B cell (primary cell): ENCODE data around the gene PTPRT. TPM values are rescaled to one million over a fixed set of nuclear protein-coding genes. Genes with fewer than 3 reads are reported as not detected.

ENCODE experiments used
- ATAC-seq: fragments of 200-7000 bp; cut with Tn5 transposase; one replicate; pipeline ENCODE4 v1.10.0; 2021; ENCODE audit warnings: low read depth, mild to moderate bottlenecking, moderate number of reproducible peaks, moderate library complexity
- CTCF ChIA-PET: fragments of 350-600 bp; sonication (Branson Sonifier 250); formaldehyde crosslinking; loops from one replicate; lab custom pipeline; 2021; ENCODE audit warnings: antibody characterized with exemption, inconsistent platforms; lab: Charles Lee
- POLR2A ChIA-PET: fragments of 350-600 bp; sonication (Branson Sonifier 250); formaldehyde crosslinking; loops from one replicate; lab custom pipeline; 2021; ENCODE audit warnings: antibody characterized with exemption; lab: Charles Lee
- DNase-seq: peaks from one replicate; pipeline ENCODE4 v3.0.0; 2013
- H2AFZ ChIP-seq: 2 replicates; pipeline ENCODE4 v1.6.1; 2012; ENCODE audit warnings: mild to moderate bottlenecking, low read depth, low read length; ENCODE audit not compliant: insufficient read depth, poor library complexity, severe bottlenecking
- H3K27ac ChIP-seq, 2 donors: 1 replicate in 1 of 2; 2 replicates in 1 of 2; pipeline ENCODE4 v1.5.1; 2012 to 2013; ENCODE audit warnings: low read length in 2 of 2, mild to moderate bottlenecking in 2 of 2, moderate library complexity in 1 of 2
- H3K27me3 ChIP-seq, 4 experiments: fragments of 200-600 bp in 1 of 4; sonication (generic) in 1 of 4; replicated peaks in 1 of 4; 1 replicate in 2 of 4; 2 replicates in 2 of 4; pipeline versions ENCODE4 v1.6.1 to v1.7.0; 2013 to 2016; ENCODE audit warnings: low read length in 3 of 4, mild to moderate bottlenecking in 2 of 4, mixed read lengths in 1 of 4, moderate library complexity in 1 of 4; ENCODE audit not compliant: insufficient read depth in 4 of 4, control insufficient read depth in 3 of 4; ENCODE audit errors: control extremely low read depth in 1 of 4
- H3K36me3 ChIP-seq, 2 experiments: replicated peaks in 1 of 2; 1 replicate in 1 of 2; 2 replicates in 1 of 2; pipeline versions ENCODE4 v1.6.1 to v1.7.1; 2013; ENCODE audit warnings: low read length in 1 of 2; ENCODE audit not compliant: insufficient read depth in 2 of 2, control insufficient read depth in 1 of 2; ENCODE audit errors: control extremely low read depth in 1 of 2, extremely low read depth in 1 of 2
- H3K4me1 ChIP-seq, 2 donors: fragments of 200-600 bp in 1 of 2; sonication (generic) in 1 of 2; 1 replicate in 1 of 2; 2 replicates in 1 of 2; pipeline versions ENCODE4 v1.5.1 to v1.6.1; 2013 to 2017; ENCODE audit warnings: low read length in 2 of 2; ENCODE audit not compliant: control insufficient read depth in 2 of 2, insufficient read depth in 2 of 2
- H3K4me2 ChIP-seq: replicated peaks from 2 replicates; pipeline ENCODE3; 2012; ENCODE audit warnings: mild to moderate bottlenecking, low read depth, low read length; ENCODE audit not compliant: poor library complexity, severe bottlenecking
- H3K4me3 ChIP-seq, 5 experiments: fragments of 200-600 bp in 1 of 5; sonication (generic) in 1 of 5; 1 replicate in 3 of 5; 2 replicates in 2 of 5; pipeline versions ENCODE4 v1.5.1 to v1.7.0; 2011 to 2016; ENCODE audit warnings: low read length in 4 of 5, mild to moderate bottlenecking in 4 of 5, low read depth in 2 of 5, control low read depth in 1 of 5, moderate library complexity in 1 of 5; ENCODE audit not compliant: insufficient read depth in 1 of 5; ENCODE audit errors: control extremely low read depth in 1 of 5, extremely low read depth in 1 of 5
- H3K79me2 ChIP-seq: fragments of 200-600 bp; sonication (generic); one replicate; pipeline ENCODE4 v1.6.0; 2016; ENCODE audit warnings: low read length; ENCODE audit not compliant: control insufficient read depth, insufficient read depth
- H3K9ac ChIP-seq: fragments of 200-600 bp; sonication (generic); 2 replicates; pipeline ENCODE4 v1.6.1; 2017; ENCODE audit warnings: mild to moderate bottlenecking, low read length, moderate library complexity
- H3K9me3 ChIP-seq, 3 donors: one replicate each; pipeline versions ENCODE4 v1.6.1 to v1.7.1; 2013; ENCODE audit warnings: low read length in 2 of 3; ENCODE audit not compliant: control insufficient read depth in 2 of 3, insufficient read depth in 1 of 3; ENCODE audit errors: control extremely low read depth in 1 of 3
- H4K20me1 ChIP-seq: 2 replicates; pipeline ENCODE4 v1.6.0; 2012; ENCODE audit warnings: mild to moderate bottlenecking, low read length; ENCODE audit not compliant: insufficient read depth, control insufficient read depth, poor library complexity, severe bottlenecking
- H3K27ac Mint-ChIP-seq: one replicate; pipeline ENCODE4 v1.8.0; 2021; ENCODE audit warnings: mixed read lengths
- H3K27me3 Mint-ChIP-seq: one replicate; pipeline ENCODE4 v1.8.0; 2021; ENCODE audit warnings: mixed read lengths
- H3K4me1 Mint-ChIP-seq: one replicate; pipeline ENCODE4 v1.8.0; 2021; ENCODE audit warnings: mixed read lengths
- H3K4me3 Mint-ChIP-seq: one replicate; pipeline ENCODE4 v1.8.0; 2021; ENCODE audit warnings: mixed read lengths
- H3K9me3 Mint-ChIP-seq: one replicate; pipeline ENCODE4 v1.8.0; 2022; ENCODE audit warnings: mixed read lengths; ENCODE audit not compliant: insufficient read depth
- CTCF ChIP-seq: fragments of 200-600 bp; IDR thresholded peaks from one replicate; pipeline ENCODE4 v1.8.0; 2022; ENCODE audit warnings: antibody characterized with exemption, mild to moderate bottlenecking
- EZH2 ChIP-seq: IDR thresholded peaks from 2 replicates; pipeline ENCODE4 v1.6.1; 2012; ENCODE audit warnings: borderline replicate concordance, low read depth, mild to moderate bottlenecking, moderate library complexity, low read length; ENCODE audit not compliant: insufficient read depth, poor library complexity, severe bottlenecking
- WGBS: methylation state at CpG from one replicate; pipeline ENCODE4 v1.1.5; 2013; ENCODE audit warnings: missing lambda C conversion rate; ENCODE audit not compliant: insufficient coverage; 5-methylcytosine and 5-hydroxymethylcytosine counted together
- intact Hi-C: fragments of 100-400 bp; cut with micrococcal nuclease; formaldehyde crosslinking; loops from one replicate; pipeline ENCODE4 v1.10.0; 2022
- polyA plus RNA-seq: library from polyadenylated mRNA; depleted of rRNA; stranded (reverse); fragments of >200 nt; gene quantifications from 2 replicates; pipeline ENCODE4 v1.2.3, GENCODE V29; 2012
- total RNA-seq, 2 donors: library from RNA; stranded (reverse); fragments of 120-200 nt in 1 of 2; gene quantifications; 1 replicate in 1 of 2; 2 replicates in 1 of 2; pipeline versions ENCODE4 v1.2.3 to v1.2.4, GENCODE V29; 2013 to 2022

The PTPRT gene
- total and polyA plus RNA-seq, 2 donors (not counting 1 experiment from before 2014, with no cell fraction given): not detected

GRCh38 chr20:42603655-42604054 is 586.1 kb downstream of the PTPRT start:
- 83% methylated on average over 2 of the region's 4 CpGs for WGBS
- H3K9me3 Mint-ChIP-seq: no peaks in the 10 kb centered on the region
- H2AFZ ChIP-seq: no peak overlapping the region
- no peaks in the 10 kb centered on the region for H3K27me3 ChIP-seq
- no peaks in the 10 kb centered on the region for H3K4me1 ChIP-seq
- intact Hi-C loops: no loop called here
- H3K9me3 ChIP-seq: peaks cover 0 to 7% (median 0%) of the 10 kb centered on the region in 3 donors
- H3K27ac ChIP-seq: no peak overlapping the region
- no peak overlapping the region for H3K4me2 ChIP-seq
- no peaks in the 10 kb centered on the region for H3K4me1 Mint-ChIP-seq
- TF ChIP-seq EZH2 (no peak), CTCF (no peak)
- no peak for ATAC-seq
- H3K36me3 ChIP-seq: no peaks in the 10 kb centered on the region
- no peaks in the 10 kb centered on the region for H4K20me1 ChIP-seq
- ChIA-PET CTCF (no interaction called here), POLR2A (no interaction called here)
- H3K4me3 ChIP-seq: no peak overlapping the region
- no peak overlapping the region for H3K4me3 Mint-ChIP-seq
- no peak overlapping the region for H3K27ac Mint-ChIP-seq
- no peak overlapping the region for H3K9ac ChIP-seq
- H3K27me3 Mint-ChIP-seq: no peaks in the 10 kb centered on the region
- DNase-seq: no peak
- no peaks in the 10 kb centered on the region for H3K79me2 ChIP-seq

GRCh38 chr20:42598581-42598980 is 591.1 kb downstream of the PTPRT start:
- no peaks in the 10 kb centered on the region for H3K9me3 Mint-ChIP-seq
- Histone ChIP-seq H3K9me3 (no peaks in the 10 kb centered on the region), H3K9ac (no peak overlapping the region), H3K4me3 (no peak overlapping the region), H2AFZ (no peak overlapping the region), H3K4me2 (no peak overlapping the region), H3K4me1 (no peaks in the 10 kb centered on the region), H3K27ac (no peak overlapping the region), H4K20me1 (no peaks in the 10 kb centered on the region), H3K27me3 (no peaks in the 10 kb centered on the region), H3K36me3 (no peaks in the 10 kb centered on the region), H3K79me2 (no peaks in the 10 kb centered on the region)
- no peaks in the 10 kb centered on the region for H3K27me3 Mint-ChIP-seq
- intact Hi-C loops: no loop called here
- H3K4me3 Mint-ChIP-seq: no peak overlapping the region
- DNase-seq (no peak), ATAC-seq (no peak)
- H3K27ac Mint-ChIP-seq: no peak overlapping the region
- CTCF ChIA-PET: no interaction called here
- TF ChIP-seq EZH2: no peak
- TF ChIP-seq CTCF: no peak
- 0% methylated on average over 2 of the region's 5 CpGs for WGBS
- POLR2A ChIA-PET: no interaction called here
- no peaks in the 10 kb centered on the region for H3K4me1 Mint-ChIP-seq
